Neutrophil (primary cell): ENCODE measurements around the gene CPD.

Experiments
- H3K27ac ChIP-seq: fragments of 200-600 bp; sonication (generic); 2 replicates; pipeline ENCODE4 v1.5.1; 2016; ENCODE audit warnings: mild to moderate bottlenecking, moderate library complexity
- H3K27me3 ChIP-seq: fragments of 200-600 bp; sonication (generic); 2 replicates; pipeline ENCODE4 v1.6.0; 2016; ENCODE audit warnings: mild to moderate bottlenecking
- H3K36me3 ChIP-seq: fragments of 200-600 bp; sonication (generic); 2 replicates; pipeline ENCODE4 v1.5.1; 2017
- H3K4me1 ChIP-seq, 2 experiments: fragments of 200-600 bp in 1 of 2; sonication (generic) in 1 of 2; 1 replicate in 1 of 2; 2 replicates in 1 of 2; pipeline versions ENCODE4 v1.5.1 to v1.6.1; 2013 to 2016; ENCODE audit warnings: low read depth in 1 of 2, low read length in 1 of 2, mild to moderate bottlenecking in 1 of 2, moderate library complexity in 1 of 2; ENCODE audit not compliant: control insufficient read depth in 1 of 2, insufficient read depth in 1 of 2
- H3K4me3 ChIP-seq, 2 experiments: fragments of 200-600 bp in 1 of 2; sonication (generic) in 1 of 2; 1 replicate in 1 of 2; 2 replicates in 1 of 2; pipeline ENCODE4 v1.5.1; 2013 to 2016; ENCODE audit warnings: low read depth in 1 of 2, low read length in 1 of 2, mild to moderate bottlenecking in 1 of 2, moderate library complexity in 1 of 2
- H3K9me3 ChIP-seq: fragments of 200-600 bp; sonication (generic); 2 replicates; pipeline ENCODE4 v1.5.1; 2016
- TF ChIP-seq, protein P1 (sequence below): fragments of 200-600 bp; sonication (generic); IDR thresholded peaks from 2 replicates; pipeline ENCODE4 v1.5.1; 2016; ENCODE audit warnings: antibody characterized with exemption

The CPD gene

DNA sequence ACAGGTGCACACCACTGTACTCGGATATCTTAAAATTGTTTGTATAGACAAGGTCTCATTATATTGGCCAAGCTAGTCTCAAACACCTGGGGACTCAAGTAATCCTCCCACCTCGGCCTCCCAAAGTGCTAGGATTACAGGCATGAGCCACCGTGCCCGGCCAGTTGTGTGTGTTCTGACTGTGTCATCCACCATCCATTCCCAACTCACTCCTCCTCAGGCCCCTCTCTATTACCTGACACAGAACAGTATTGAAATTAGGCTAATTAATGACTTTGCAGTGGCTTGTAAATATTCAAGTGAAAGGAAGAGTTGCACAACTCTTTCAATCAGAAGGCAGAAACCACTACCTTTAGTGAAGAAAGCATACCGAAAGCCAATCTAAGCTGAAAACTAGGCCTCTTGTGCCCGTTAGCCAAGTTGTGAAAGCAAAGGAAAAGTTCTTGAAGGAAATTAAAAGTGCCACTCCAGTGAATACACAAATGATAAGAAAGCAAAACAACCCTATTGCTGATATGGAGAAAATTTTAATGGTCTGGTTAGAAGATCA, 127.2 kb downstream of the CPD start:
- no peaks in the 10 kb centered on the region for H3K27me3 ChIP-seq
- H3K27ac ChIP-seq = no peak overlapping the region
- peaks cover 6 to 7% of the 10 kb centered on the region in 2 experiments for H3K4me1 ChIP-seq
- H3K36me3 ChIP-seq = peaks cover 50% of the 10 kb centered on the region
- no peak overlapping the region for H3K4me3 ChIP-seq
- TF ChIP-seq, protein P1, sequence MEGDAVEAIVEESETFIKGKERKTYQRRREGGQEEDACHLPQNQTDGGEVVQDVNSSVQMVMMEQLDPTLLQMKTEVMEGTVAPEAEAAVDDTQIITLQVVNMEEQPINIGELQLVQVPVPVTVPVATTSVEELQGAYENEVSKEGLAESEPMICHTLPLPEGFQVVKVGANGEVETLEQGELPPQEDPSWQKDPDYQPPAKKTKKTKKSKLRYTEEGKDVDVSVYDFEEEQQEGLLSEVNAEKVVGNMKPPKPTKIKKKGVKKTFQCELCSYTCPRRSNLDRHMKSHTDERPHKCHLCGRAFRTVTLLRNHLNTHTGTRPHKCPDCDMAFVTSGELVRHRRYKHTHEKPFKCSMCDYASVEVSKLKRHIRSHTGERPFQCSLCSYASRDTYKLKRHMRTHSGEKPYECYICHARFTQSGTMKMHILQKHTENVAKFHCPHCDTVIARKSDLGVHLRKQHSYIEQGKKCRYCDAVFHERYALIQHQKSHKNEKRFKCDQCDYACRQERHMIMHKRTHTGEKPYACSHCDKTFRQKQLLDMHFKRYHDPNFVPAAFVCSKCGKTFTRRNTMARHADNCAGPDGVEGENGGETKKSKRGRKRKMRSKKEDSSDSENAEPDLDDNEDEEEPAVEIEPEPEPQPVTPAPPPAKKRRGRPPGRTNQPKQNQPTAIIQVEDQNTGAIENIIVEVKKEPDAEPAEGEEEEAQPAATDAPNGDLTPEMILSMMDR = no peak
- H3K9me3 ChIP-seq = no peaks in the 10 kb centered on the region

DNA sequence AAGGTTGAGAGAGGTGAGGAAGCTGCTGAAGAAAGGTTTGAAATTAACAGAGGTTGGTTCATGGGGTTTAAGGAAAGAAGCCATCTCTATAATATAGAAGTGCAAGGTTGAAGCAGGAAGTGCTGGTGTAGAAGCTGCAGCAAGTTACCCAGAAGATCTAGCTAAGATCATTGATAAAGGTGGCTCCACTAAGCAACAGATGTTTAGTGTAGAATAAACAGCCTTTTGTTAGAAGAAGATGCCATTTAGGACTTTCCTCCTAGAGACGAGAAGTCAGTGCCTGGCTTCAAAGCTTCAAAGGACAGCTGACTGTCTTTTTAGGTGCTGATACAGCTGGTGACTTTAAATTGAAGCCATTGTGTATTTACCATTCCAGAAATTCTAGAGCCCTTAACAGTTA, 127.8 kb downstream of the CPD start:
- Histone ChIP-seq H3K9me3 (no peaks in the 10 kb centered on the region), H3K4me3 (no peak overlapping the region), H3K27ac (no peak overlapping the region), H3K36me3 (peaks cover 45% of the 10 kb centered on the region), H3K27me3 (no peaks in the 10 kb centered on the region), H3K4me1 (peaks cover 6 to 7% of the 10 kb centered on the region in 2 experiments)
- TF ChIP-seq, protein P1 = no peak

DNA sequence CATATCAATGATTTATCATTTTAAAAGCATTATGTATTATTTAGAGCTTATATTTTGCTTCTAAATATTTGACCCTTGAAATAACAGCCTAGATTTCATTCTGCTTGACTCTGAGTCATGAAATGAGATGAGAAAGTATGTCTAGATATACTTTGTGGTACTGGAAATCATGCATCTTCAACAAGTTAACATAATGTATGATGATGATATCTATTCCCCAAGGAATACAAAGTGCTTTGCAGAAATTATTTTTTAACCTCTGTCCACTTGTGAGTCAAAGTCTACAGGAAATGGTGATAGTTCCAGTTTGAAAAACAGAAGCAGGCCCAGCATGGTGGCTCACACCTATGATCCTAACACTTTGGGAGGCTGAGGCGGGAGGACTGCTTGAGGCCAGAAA, 134.6 kb downstream of the CPD start:
- Histone ChIP-seq H3K27ac (no peak overlapping the region), H3K27me3 (no peaks in the 10 kb centered on the region), H3K4me3 (no peak overlapping the region), H3K9me3 (no peaks in the 10 kb centered on the region), H3K4me1 (peaks cover 9 to 10% of the 10 kb centered on the region in 2 experiments), H3K36me3 (peaks cover 18% of the 10 kb centered on the region)
- TF ChIP-seq, protein P1 = no peak

DNA sequence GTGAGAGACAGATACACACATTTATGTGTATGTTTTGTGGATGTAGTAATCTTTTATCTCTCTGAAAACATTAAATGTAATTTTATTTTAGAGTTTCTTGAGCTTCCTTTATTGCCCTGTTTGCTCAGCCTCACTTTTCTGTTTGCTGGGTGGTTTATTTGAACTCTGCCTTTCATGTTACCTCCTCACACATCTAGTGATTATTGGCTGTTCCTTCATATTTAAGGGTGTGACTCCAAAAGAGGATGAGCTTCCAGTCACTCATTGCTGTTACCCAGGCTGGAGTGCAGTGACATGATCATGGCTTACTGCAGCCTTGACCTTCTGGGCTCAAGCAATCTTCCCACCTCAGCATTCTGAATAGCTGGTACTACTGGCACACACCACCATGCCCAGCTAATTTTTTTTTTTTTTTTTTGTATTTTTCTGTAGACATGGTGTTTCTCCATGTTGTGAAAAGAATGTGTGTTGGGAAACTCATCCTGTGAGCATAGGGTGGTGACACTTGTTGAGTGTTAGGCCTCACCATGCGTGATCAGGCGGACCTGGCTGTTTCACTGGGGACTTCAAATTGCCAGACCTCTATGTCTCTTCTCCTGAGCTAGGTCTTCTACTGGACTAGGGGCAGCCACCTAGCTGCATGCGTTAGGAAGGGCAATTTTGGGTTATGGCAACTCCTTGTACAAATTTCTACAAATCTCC, 136.3 kb downstream of the CPD start:
- TF ChIP-seq, protein P1 = no peak
- Histone ChIP-seq H3K36me3 (peaks cover 27% of the 10 kb centered on the region), H3K27ac (peak overlapping the region; percentile 24), H3K4me1 (peaks cover 9 to 10% of the 10 kb centered on the region in 2 experiments), H3K4me3 (no peak overlapping the region), H3K27me3 (no peaks in the 10 kb centered on the region), H3K9me3 (no peaks in the 10 kb centered on the region)

DNA sequence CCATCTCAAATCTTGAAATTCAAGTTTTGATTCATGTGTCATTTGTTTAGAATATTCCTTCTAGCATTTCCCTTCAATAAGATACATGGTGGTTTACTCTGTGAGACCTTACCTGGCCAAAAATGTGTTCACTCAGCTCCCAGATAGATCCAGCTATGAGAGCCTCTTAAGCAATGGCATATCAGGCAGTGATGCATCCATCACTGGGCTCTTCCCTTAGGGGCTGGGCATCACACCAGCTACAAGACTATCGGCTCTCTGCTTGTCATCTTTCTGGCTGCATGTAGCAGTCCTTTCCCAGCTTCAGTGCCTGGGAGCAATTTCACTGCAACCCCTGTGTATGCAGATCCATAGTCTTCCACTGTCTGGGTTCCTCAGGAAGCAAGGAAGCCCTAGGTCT, 139.1 kb downstream of the CPD start:
- Histone ChIP-seq H3K9me3 (no peaks in the 10 kb centered on the region), H3K36me3 (peaks cover 49% of the 10 kb centered on the region), H3K27me3 (no peaks in the 10 kb centered on the region), H3K4me3 (no peak overlapping the region), H3K27ac (no peak overlapping the region), H3K4me1 (peaks cover 9 to 10% of the 10 kb centered on the region in 2 experiments)
- TF ChIP-seq, protein P1 = no peak
